HG02610 (cell line): ENCODE measurements around the gene NDNF.
A peak's percentile ranks its signal among the peaks of the same experiment; 100 is the strongest.

Source experiments
- ATAC-seq: cut with Tn5 transposase; IDR thresholded peaks from one replicate; pipeline ENCODE4 v1.9.1; 2021; ENCODE audit warnings: mild to moderate bottlenecking, moderate library complexity; ENCODE audit not compliant: unreplicated experiment

Gene NDNF

DNA sequence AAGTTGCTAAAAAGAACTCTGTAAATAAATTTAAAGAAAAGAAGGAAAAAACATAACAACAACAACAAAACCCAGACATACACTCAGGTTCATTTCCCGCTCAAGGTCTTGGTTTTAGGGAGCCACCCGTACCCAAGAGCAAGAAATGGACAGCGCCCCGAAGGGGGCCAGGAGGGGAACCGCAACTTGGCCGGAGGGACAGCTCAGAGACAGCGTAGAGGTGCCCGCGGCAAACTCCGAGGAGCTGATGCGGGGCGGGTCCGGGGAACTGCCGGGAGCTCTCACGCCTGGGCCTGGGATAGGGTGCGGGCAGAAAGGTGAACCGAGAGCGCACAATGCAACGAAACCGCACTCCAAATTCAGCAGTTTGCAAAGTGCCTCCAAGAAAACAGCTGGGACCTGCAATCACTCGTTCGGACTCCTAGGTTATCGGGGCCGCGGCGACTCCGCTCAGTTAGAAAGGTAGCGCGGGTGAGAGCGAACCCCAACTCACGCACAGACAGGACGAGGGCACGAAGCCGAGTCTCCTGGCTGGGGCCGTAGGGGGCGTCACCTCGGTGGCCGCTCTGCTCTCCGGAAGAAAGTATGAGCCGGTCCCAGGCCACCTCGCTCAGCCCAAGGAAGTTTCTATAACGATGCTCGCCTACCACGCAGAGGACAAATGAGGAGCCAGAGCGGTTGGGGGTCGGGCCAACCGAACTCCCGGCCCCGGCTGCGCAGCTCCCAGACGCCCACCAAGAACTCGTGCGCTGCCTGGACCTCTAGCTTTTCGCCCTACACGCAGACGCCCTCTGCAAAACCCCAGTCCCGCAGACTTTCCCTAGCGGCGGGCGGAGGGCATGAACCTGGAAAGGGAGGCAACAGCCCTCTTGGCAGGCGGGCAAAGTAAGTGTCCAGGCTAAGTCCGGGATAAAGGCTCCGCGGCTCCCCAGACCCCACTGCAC lies 1.4 kb downstream of the NDNF start:
- no peak for ATAC-seq

DNA sequence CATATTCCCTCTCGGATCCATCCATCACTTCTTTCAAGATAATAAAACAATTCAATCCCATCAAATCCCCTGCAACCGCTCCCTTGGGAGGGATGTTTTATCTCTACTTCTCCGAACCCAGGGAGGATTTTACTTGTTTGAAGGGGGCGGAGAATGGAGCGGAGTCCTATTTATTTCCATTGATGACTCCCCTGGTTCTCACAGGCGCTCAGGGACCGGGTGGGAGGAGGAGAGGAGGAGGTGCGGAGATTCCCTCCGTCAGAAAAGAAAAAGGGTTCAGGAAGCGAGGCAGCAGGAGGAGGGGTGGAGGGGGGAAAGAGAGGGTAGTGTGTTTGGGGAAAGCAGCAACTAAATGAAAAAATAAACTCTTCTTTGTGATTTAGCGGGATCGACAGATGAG lies 2.1 kb downstream of the NDNF start:
- no peak for ATAC-seq

DNA sequence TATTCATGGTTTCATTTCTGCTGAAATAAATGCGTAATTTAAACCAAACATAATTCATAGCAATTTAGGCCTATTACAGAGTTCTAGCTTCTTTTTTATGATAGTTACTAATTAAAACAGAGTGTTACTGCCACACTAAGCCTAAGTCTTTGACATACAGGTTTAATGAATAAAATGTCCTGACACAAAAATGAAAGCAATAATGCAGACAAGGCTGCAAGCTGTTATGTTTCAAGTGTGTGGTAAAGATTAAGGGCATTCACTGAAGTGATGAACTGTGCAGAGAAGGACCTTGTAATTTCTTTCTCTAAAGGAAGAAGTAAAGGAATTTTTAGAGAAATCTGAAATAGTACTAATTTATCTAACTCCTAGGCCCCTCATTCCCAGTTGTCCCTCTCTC lies 2.9 kb downstream of the NDNF start:
- ATAC-seq, result no peak

DNA sequence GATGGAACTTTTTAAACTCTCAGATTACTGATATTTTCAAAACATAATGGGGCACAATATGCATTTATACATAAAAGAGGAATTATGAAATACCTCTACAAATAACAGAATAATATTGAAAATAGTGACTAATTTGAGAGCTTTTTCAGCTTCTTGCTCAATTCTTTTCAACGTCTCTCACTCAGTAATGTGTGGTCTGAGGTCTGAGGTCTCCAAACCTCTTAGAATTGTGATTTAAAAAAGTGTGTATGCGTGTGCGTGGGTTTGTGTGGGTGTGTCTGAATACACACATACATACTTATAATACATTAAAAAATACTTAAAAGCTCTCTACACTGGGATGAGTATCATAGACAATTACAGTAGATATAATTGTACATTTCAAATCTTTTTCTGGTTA lies 7.9 kb downstream of the NDNF start:
- ATAC-seq, result no peak

DNA sequence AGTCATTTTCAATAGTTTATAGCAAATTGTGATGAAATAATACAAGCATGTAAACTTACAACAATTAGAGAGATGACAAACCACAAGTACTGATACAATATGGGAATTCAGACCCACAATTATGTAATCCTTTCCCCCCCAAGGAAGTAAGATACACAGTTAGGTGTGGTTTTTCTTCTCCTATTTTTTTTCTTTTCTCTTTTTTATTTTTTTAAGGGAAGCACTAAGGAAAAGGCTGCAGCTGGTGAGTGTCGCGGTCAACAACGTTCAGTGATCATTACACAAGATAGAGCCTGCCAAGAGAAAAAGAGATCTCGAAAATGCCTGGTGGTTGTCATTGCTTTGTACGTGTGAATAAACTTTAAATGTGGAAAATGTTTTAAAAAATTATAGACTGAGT lies 9.8 kb downstream of the NDNF start:
- no peak for ATAC-seq

DNA sequence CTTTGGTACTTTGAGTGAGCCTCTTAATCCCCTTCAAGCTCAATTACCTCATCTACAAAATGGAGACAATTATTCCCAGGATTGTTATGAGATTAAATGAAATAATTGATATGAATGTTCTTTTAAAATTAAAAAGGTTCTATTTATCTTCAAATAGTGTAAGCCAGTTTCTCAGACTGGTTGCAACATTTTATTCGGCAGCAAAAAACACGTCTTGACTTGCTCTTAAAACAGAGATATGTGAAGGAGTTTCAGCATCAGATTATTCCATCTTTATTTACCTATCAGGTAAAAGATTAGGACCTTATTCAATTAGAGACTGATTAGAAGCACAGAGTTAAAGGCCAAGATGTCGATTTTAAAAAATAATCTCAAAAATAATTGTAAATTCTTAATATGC lies 10.5 kb downstream of the NDNF start:
- no peak for ATAC-seq

DNA sequence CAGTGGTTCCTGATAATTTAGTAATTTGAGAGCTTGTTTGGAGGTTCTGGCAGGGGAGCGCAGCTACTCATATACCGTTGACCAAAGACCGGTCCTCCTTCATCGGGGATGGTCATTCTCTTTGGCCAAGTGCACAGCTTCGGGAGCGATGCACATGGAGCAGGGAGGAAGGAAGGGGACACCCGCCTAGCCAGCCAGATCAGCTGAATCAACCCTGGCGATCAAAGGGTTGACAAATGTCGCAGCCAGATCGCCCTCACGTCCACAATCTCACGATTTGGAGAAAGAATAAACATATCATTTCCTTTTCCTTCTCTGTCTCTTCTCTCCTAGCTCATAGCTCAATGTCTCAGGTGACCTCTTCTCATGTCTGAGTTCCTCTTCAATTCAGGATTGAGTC lies 11.1 kb downstream of the NDNF start:
- ATAC-seq, result no peak

DNA sequence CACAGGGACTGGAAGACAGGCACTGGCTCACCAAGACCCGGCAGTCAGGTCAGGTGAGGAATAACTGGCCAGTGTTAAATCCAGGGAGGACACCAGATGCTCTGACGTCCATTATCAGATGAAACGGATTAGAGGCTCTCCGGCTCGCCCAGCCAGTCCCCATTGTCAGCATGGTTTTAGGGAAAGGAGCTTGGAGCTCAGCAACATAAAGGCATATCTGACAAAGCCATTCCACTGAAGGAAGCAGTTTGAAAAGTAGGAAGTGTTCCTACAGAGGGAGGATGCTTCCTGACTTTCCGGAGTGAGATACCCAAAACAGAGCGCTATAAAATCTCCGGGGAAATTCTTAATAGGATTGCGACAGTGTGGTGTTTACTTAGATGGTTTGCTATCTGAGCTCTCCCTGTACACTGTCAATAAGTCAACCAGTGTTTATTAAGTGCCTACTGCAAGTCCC lies 14.8 kb downstream of the NDNF start:
- no peak for ATAC-seq

DNA sequence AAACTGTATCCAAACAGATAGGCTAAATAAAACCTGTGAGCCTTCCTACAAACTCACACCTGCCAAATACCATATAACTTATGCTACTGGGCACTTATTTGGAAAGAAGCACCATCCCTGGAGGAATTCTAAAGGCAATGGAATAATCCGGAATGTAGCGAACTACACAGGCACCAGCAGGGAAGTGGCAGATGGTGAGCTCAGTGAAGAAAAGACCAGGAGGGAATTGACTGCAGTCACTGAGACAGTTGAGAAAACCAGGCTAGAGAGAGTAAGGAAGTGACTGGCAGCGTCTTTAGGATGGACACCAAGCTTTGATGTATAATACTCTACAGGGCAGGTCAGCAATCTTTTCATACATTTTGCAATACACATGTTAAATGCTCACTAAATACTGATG lies 16.3 kb downstream of the NDNF start:
- ATAC-seq, result no peak

DNA sequence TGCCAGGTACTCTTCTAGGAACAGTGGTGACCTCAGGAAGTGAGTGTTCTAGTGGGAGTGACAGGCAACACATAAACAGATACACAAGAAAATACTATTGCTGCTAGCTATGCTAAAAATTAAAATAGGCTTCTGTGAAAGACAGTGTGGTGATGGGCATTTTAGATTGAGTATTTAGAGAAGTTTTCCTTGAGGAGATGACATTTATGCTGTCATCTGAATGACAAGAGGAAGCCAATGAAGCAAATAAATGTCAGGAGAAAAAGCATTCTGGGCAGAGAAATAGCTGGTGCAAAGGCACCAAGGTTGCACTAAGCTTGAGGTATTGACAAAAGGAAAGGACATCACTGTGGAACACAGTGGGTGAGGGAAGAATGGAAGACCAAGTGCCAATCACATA lies 18.0 kb downstream of the NDNF start:
- ATAC-seq, result no peak

DNA sequence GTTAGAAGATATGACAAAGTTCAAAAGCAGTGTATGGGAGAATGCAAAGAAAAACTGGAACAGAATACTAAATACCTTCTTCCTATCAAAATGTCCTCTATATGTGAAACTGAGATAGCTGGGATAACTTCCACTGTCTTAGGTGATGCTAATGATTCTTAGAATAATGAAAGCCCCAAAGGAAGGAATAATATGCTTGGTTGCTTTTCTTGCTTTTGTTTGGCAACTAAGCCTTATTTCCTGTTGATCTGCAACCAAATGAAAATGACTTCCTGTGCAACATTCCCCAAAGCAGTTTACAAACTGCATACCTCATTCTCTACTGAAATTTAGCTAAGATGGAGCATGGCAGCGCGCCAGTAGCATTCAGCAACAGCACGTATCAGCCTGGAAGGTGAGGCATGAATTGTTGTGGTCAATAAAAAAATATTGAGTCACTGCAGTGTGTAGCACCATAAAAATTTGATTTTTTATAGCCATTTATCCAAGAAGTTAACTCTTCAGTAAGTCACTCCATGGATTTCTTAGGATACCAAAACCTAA lies 18.7 kb downstream of the NDNF start:
- ATAC-seq, result no peak

DNA sequence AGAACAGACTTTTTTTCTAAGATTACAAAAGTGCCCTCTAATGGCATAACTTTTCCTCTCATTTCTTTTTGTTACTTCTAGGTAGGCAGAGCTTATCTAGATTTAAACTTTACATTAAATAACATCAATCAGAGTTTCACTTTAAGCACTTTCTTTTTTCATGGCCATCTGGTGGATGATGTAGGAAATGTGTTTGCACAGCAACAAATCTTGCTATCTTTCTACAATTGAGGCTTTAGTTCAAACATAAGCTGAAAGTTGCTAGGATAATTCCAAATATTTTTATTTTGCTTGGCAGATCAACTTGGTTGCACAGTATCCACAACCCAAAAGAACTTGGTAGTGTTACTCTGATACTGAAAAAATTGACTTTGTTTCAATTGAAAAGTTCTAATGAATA lies 22.0 kb downstream of the NDNF start:
- ATAC-seq, result no peak

DNA sequence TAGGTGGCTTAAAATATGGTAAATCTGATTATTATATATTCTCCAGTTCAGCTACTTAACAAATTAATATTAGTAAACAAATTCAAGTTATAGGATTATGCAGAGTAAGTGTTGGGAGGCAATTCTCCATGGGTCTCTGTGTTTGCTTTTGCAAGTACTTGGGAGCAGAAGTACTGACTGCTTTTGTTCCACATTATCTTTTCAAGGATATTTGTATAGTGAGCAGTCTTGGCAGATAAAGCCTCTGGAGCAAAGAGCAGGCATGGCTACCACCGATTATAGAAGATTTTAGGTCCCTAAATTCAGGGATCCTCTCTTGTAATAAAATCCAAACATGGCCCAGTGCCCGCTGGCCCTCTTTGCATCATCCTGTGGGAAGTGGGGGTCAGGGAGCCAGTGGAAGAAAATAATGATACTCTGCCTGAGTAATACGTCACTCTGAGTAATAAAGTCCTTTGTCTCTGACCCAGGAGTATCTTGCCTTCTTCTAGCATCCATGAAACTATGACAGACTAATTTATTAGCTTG lies 23.2 kb downstream of the NDNF start:
- ATAC-seq, result no peak

DNA sequence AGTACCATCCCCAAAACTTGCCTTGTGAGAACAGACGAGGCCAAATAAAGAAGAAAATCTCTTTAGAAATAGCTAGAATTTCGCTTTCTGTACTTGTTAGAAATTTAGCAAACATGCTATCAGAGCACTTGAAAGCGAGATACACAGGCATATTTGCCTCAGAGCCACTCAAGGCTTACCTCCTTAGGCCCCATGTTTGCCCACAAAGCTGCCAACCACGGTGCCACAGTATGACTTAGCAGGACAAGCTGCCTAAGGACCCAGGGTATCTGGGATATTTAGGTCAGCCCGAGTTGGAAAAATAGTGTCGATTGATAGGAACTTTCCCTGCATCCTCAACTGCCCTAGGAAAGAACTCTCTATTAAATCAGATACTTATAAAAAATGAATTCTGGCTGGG lies 24.2 kb downstream of the NDNF start:
- ATAC-seq, result no peak

DNA sequence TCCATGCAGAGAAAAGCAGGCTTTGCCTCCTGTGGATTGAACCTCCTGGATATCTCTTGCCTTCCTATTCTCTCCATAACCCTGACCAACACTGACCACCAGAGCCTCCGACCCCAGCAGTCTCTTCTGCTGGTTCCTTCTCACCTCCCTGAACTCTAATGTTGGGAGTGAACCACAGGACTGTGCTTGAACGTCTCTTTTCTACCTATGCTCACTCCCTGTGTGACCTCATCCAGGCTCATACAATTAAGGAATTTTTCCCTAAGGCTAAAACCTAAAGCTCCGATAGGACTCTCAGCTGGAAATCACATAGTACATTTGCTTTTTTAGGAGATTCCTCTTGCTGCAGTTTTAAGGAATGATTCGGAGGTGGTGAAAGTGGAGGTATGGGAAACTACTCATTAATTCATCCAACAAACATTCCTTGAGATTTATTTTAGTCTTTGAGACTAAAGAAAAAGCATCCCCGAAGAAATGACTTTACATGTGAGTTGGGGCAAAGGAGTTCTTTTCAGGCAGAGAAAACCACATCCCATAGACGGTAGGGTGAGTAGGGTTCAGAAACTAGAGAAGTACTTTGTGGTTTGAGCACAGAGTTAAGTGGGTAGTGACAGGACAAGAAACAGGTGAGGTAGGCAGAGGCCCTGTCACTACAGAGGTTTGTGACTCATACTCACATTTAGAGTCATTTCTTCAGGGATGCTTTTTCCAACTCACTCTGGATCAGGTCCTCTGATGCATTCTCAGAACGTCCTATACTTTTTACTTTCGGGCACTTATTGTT lies 30.8 kb downstream of the NDNF start:
- ATAC-seq, result peak; percentile 98

DNA sequence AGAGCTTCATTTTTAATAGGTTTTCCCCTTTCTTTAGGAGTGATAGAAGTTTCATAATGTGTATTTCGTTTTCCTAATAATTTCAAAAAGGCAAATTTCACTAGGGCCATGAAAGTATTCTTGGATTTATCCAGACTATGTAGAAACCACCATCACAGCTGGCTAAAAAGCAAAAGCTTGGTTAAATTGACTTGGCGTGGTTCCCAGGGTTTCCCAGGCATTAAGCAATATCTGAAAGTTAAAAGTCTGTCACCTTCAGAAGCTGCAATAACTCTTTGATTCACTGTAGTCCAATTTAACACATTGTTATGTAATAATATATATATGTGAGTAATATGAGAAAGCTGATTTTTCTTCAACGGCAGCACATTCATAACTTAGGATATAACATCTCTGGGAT lies 38.3 kb downstream of the NDNF start:
- ATAC-seq, result no peak

DNA sequence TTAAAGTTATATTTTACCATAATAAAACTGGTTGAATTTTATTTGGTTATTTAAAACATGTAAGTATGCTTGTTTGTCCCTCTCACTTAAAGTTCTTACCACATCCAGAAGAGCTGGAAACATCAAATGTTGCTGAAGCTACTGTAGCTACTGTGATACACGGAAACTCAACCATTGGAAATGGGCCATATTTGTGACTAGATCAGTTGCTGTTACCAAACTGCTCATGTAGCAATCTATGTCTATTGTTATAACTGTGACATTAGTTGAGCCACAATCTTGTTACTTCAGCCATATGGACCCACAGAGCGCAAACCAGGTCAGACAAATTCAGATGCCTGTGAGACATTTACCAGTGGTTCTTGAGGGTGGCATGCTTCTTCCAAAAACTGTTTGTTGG lies 41.6 kb downstream of the NDNF start:
- ATAC-seq, result no peak

DNA sequence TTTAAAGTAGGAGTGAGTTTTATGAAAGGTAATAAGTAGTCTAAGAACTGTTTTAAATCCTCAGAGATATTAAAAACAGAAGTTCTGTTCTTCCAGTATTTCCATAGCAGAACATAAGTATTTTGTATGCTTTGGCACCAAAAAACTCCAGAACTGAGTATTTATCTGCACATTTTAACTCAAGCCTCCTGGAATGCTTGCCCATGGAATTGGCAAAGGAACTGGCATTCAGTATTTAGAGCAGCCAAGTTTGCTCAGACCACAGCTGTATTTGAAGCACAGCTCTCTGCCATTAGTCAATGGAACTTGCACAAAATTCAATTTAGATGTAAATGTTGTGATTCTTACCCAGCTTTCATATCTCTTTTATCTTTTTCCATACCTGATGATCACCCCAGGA lies 42.2 kb downstream of the NDNF start:
- ATAC-seq, result no peak

DNA sequence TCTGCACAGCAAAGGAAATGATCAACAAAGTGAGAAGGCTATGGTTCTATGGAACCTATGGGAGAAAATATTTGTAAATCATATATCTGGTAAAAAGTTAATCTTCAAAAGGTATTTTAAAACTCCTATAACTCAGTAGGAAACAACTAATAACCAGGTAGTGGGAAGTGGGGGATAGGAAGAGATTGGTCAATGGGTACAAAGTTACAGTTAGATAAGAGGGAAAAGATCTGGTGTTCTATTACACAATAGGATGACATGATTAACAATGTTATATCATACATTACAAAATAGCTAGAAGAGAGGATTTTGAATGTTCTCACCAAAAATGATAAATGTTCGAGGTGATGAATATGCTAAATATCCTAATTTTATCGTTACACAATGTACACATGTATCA lies 46.3 kb downstream of the NDNF start:
- no peak for ATAC-seq

DNA sequence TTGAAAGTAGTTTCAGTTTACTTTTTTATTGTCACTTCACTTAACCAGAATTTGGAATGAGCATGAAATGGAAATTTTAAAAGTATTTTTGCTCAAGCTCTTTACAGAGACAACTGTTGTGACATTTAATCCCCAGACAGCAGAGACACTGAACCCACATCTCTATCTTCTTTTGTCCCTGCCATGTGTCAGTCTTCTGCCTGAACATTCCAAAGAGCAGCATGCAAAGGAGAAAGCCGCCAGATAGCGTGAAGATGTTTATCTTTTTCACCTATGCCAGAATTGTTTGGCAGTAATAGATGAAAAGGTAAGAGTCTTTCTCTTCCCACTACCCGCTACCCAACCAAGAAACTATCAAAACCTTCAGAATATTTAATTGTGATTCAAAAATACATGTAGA lies 46.8 kb downstream of the NDNF start:
- ATAC-seq, result no peak

DNA sequence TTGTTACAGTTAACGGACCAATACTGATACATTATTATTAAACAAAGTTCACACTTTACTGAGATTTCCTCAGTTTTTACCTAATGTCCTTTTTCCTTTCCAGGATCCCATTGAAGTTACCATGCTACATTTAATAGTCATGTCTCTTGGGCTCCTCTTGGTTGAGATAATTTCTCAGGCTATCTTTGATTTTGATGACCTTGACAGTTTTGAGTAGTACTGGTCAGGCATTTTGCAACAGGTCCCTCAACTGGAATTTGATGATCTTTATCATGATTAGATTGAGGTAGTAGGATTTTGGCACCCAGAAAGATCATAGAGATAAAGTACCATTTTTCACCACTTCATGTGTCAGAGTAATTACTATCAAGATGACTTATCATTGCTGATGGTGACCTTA lies 53.8 kb downstream of the NDNF start:
- ATAC-seq, result no peak

DNA sequence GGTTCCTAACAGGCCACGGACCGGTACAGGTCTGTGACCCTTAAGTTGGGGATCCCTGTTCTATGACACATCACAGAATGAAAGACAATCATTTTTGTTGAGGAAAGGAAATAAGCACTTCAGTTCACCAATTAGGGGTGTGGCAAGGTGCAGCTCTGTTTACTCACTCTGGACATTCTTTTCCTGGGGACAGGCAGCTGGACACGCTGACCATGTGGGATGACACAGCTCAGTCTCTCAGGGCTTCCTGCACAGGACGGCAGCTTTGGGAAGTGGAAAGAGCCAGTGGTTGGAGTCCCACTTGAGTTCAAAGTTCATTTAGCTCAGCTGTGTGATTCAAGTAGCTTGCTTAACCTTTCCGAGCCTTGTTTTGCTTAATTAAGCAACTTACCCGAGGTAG lies 55.7 kb downstream of the NDNF start:
- no peak for ATAC-seq
